A549 (cell line): ENCODE measurements around the gene FXYD4. TPM values are rescaled to one million over a fixed set of nuclear protein-coding genes. Genes with fewer than 3 reads are reported as not detected.
A peak's percentile ranks its signal among the peaks of the same experiment; 100 is the strongest.

Experiments
- ATAC-seq, 2 experiments: fragments of 200-7000 bp in 1 of 2; fragments of >200 bp in 1 of 2; cut with Nextera tagmentation in 1 of 2; cut with Tn5 transposase in 1 of 2; 3 replicates each; pipeline versions ENCODE4 v1.8.0 to v1.9.1; 2018 to 2020; ENCODE audit warnings: mild to moderate bottlenecking in 1 of 2, moderate library complexity in 1 of 2
- CTCF ChIA-PET: fragments of 300-600 bp; sonication (Branson Sonifier 250); formaldehyde crosslinking; extraction: SDS; loops from one replicate; lab custom pipeline; 2021; ENCODE audit warnings: antibody characterized with exemption, inconsistent platforms; lab: Yijun Ruan, JAX
- POLR2A ChIA-PET: fragments of 350-600 bp; formaldehyde crosslinking; extraction: SDS; loops from one replicate; lab custom pipeline; 2021; ENCODE audit warnings: antibody characterized with exemption, inconsistent platforms; lab: Yijun Ruan, JAX
- DNase-seq, 2 experiments: peaks; one replicate each; pipeline versions ENCODE4 v3.0.0 to v3.0.0-alpha.2; 2011 to 2016; ENCODE audit warnings: low read depth in 1 of 2, low spot score in 1 of 2
- FAIRE-seq: peaks from 2 replicates; lab custom pipeline; 2011; peaks lifted over from hg19 to GRCh38; lab: Jason Lieb, UNC
- H3K27ac ChIP-seq, 2 experiments: fragments of >200 bp; sonication (Bioruptor Twin); formaldehyde crosslinking; 3 replicates each; pipeline ENCODE4 v1.5.1; 2016 to 2017
- H3K4me1 ChIP-seq: fragments of >200 bp; sonication (Bioruptor Twin); formaldehyde crosslinking; 3 replicates; pipeline ENCODE4 v1.6.1; 2016
- H3K4me2 ChIP-seq: fragments of >200 bp; sonication (Bioruptor Twin); formaldehyde crosslinking; 3 replicates; pipeline ENCODE4 v1.6.1; 2016
- H3K4me3 ChIP-seq: fragments of >200 bp; sonication (Bioruptor Twin); formaldehyde crosslinking; 3 replicates; pipeline ENCODE4 v1.5.1; 2016
- H3K9me3 ChIP-seq: fragments of >200 bp; sonication (Bioruptor Twin); formaldehyde crosslinking; 3 replicates; pipeline ENCODE4 v1.6.1; 2016
- CEBPB ChIP-seq, 2 experiments: fragments of >200 bp in 1 of 2; sonication (Bioruptor Twin) in 1 of 2; formaldehyde crosslinking in 1 of 2; IDR thresholded peaks; 2 replicates each; pipeline ENCODE4 v1.6.1; 2012 to 2016
- FOSB ChIP-seq: fragments of 250-450 bp; sonication (Bioruptor Pico); IDR thresholded peaks from 2 replicates; pipeline ENCODE4 v1.5.0; 2020; ENCODE audit warnings: mild to moderate bottlenecking, moderate library complexity
- FOXS1 ChIP-seq: fragments of 250-450 bp; sonication (Bioruptor Pico); IDR thresholded peaks from 2 replicates; pipeline ENCODE4 v1.5.0; 2020; ENCODE audit warnings: mild to moderate bottlenecking, moderate library complexity
- HEYL ChIP-seq: fragments of 250-450 bp; sonication (Bioruptor Pico); IDR thresholded peaks from 2 replicates; pipeline ENCODE4 v1.8.0; 2021; ENCODE audit warnings: mild to moderate bottlenecking, moderate library complexity
- HOXA7 ChIP-seq: fragments of 250-450 bp; sonication (Bioruptor Pico); IDR thresholded peaks from 2 replicates; pipeline ENCODE4 v1.5.0; 2020; ENCODE audit warnings: mild to moderate bottlenecking, moderate library complexity
- HOXB5 ChIP-seq: fragments of 250-450 bp; sonication (Bioruptor Pico); IDR thresholded peaks from 2 replicates; pipeline ENCODE4 v1.5.0; 2020; ENCODE audit warnings: mild to moderate bottlenecking, moderate library complexity
- KDM1A ChIP-seq: fragments of 200-600 bp; sonication (generic); IDR thresholded peaks from 2 replicates; pipeline ENCODE4 v1.6.1; 2016; ENCODE audit warnings: low read depth, mild to moderate bottlenecking
- NFE2L2 ChIP-seq: fragments of 150-350 bp; conservative IDR thresholded peaks from 2 replicates; pipeline ENCODE4 v1.6.1; 2014; ENCODE audit warnings: low read length
- PHF8 ChIP-seq: fragments of 200-600 bp; sonication (generic); IDR thresholded peaks from 2 replicates; pipeline ENCODE4 v1.6.1; 2016; ENCODE audit warnings: low read depth, mild to moderate bottlenecking, antibody characterized with exemption, moderate library complexity, borderline replicate concordance
- POLR2A ChIP-seq: IDR thresholded peaks from 2 replicates; pipeline ENCODE4 v1.6.1; 2012; ENCODE audit warnings: mild to moderate bottlenecking, low read length
- POLR2AphosphoS2 ChIP-seq: conservative IDR thresholded peaks from 2 replicates; pipeline ENCODE4 v1.6.1; 2012; ENCODE audit warnings: low read length, improper control_type of control experiment, inconsistent platforms
- RARB ChIP-seq: fragments of 250-450 bp; sonication (Bioruptor Pico); IDR thresholded peaks from 2 replicates; pipeline ENCODE4 v1.8.0; 2021; ENCODE audit warnings: mild to moderate bottlenecking, moderate library complexity
- TFCP2L1 ChIP-seq: fragments of 250-450 bp; sonication (Bioruptor Pico); IDR thresholded peaks from 2 replicates; pipeline ENCODE4 v1.5.0; 2021; ENCODE audit warnings: mild to moderate bottlenecking
- ZC3H11A ChIP-seq: fragments of 450-650 bp; IDR thresholded peaks from 2 replicates; pipeline ENCODE4 v1.6.1; 2014; ENCODE audit warnings: antibody characterized with exemption, mild to moderate bottlenecking
- ZNF302 ChIP-seq: fragments of 250-450 bp; sonication (Bioruptor Pico); IDR thresholded peaks from 2 replicates; pipeline ENCODE4 v1.9.0; 2021; ENCODE audit warnings: inconsistent platforms, mild to moderate bottlenecking, moderate library complexity
- WGBS: methylation state at CpG from one replicate; pipeline ENCODE4 v1.1.6; 2017; ENCODE audit errors: missing lambda C conversion rate; 5-methylcytosine and 5-hydroxymethylcytosine counted together
- polyA plus RNA-seq, 4 experiments: library from polyadenylated mRNA; depleted of rRNA in 3 of 4; stranded (reverse); fragments of >200 nt; fragmentation: RNase III in 1 of 4; extraction: RNeasy Plus Mini Kit Qiagen cat#74134 plus additional on column Dnase treatment in 1 of 4; gene quantifications; 2 replicates in 3 of 4; 3 replicates in 1 of 4; pipeline ENCODE4 v1.2.3, GENCODE V29; 2011 to 2017
- TF ChIP-seq, protein P1 (sequence below): IDR thresholded peaks from 2 replicates; pipeline ENCODE4 v1.6.1; 2012
- TF ChIP-seq, protein P2 (sequence below): fragments of >200 bp; sonication (Bioruptor Twin); formaldehyde crosslinking; IDR thresholded peaks from 3 replicates; pipeline ENCODE4 v1.6.1; 2016

The FXYD4 gene
- polyA plus RNA-seq, 2 of the 4 experiments (the other 2 are of a cell fraction): not detected

DNA sequence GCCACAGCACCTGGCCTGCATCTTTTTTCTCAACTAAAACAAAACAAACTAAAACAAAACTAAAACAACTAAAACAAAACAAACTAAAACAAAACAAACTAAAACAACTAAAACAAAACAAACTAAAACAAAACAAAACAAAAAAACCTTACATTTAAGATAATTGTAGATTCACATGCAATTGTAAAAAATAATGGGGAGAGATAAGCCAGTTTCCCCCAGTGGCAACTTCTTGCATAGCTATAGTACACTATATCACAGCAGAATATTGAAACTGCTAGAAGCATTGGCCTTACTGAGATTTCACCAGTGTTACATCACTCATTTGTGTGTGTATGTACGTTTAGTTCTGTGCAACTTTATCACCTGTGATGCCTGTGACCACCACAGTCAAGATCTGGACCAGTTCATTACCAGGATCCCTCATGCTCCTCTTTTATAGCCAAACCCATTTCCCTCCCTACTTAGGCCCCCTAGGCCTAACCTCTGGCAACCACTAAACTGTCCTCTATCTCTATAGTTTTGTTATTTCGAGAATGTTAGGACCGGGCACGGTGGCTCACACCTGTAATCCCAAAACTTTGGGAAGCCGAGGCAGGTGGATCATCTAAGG is 9.3 kb downstream of the FXYD4 start:
- Histone ChIP-seq H3K4me3 (no peak overlapping the region), H3K27ac (peak overlapping the region; percentile 79 to 80), H3K4me2 (peak overlapping the region; percentile 18; the same call in 2 of the 3 replicates), H3K9me3 (no peaks in the 10 kb centered on the region), H3K4me1 (peaks cover 28% of the 10 kb centered on the region)
- ChIA-PET POLR2A (interaction anchor here (0.8 kb wide), 1 partner anchor 16 kb away, joined by 4 read pairs; no protein-coding TSS in a partner anchor), CTCF (interaction anchor here (0.8 to 3.4 kb wide), 10 partner anchors 8 to 88 kb away, joined by 3 to 10 read pairs (median 4); no protein-coding TSS in a partner anchor)
- FAIRE-seq: no peak
- peak; percentile 60 to 63 for DNase-seq
- no peak for TF ChIP-seq NFE2L2
- no peak for TF ChIP-seq HOXA7
- no peak for TF ChIP-seq KDM1A
- TF ChIP-seq CEBPB (IDR thresholded peaks at IDR 0.05): peak in 1 of 2 experiments; percentile 65; a peak in 2 of 4 replicates
- no peak for TF ChIP-seq HEYL
- WGBS: 80% methylated on average over 5 of the region's 5 CpGs
- ATAC-seq: peak; percentile 58 to 67

DNA sequence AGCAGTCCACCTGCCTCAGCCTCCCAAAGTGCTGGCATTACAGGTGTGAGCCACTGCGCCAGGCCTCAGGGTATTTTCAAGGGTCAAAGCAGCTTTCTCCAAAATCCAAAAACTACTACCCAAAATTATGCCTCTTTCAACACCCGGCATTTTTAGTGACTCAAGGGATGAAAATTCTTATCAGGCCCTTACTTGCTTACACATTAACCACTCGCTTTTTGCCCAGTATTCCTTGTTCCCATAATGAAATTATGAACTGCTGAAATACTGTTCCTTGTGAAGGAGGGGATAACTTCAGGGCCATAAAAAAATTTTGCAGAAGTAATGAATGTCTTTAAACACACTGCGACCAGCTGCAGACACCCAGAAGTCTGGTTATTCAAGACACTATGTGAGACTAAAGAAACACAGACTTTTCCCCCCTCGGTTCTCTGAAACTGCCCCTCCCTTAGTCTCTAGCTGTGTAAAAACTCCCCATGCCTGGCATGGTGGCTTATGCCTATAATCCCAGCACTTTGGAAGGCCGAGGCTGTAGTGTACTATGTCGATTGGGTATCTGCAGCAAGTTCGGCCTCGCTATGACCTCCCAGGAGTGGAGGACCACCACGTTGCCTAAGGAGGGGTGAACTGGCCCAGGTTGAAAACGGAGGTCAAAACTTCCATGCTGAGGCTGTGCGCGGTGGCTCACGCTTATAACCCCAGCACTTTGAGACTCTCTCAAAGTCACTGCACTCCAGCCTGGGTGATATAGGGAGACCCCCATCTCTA is 12.0 kb downstream of the FXYD4 start:
- ChIA-PET CTCF (interaction anchor here (0.6 to 1.6 kb wide), 6 partner anchors 17 to 1572 kb away, joined by 3 to 7 read pairs (median 4); no protein-coding TSS in a partner anchor), POLR2A (interaction anchor here (0.6 kb wide), 1 partner anchor 26 kb away, joined by 3 read pairs; the partner anchor contains the start of gene HNRNPF)
- Histone ChIP-seq H3K27ac (peak overlapping the region; percentile 50 to 71; a peak in 5 of 6 replicates), H3K4me2 (peak overlapping the region; percentile 62), H3K4me3 (no peak overlapping the region), H3K9me3 (no peaks in the 10 kb centered on the region), H3K4me1 (peaks cover 28% of the 10 kb centered on the region)
- ATAC-seq: peak; percentile 35 to 37; a peak in 4 of 6 replicates
- WGBS: 58% methylated on average over 14 of the region's 14 CpGs
- no peak for FAIRE-seq
- no peak for DNase-seq
- no peak for TF ChIP-seq ZC3H11A
- TF ChIP-seq, protein P1, sequence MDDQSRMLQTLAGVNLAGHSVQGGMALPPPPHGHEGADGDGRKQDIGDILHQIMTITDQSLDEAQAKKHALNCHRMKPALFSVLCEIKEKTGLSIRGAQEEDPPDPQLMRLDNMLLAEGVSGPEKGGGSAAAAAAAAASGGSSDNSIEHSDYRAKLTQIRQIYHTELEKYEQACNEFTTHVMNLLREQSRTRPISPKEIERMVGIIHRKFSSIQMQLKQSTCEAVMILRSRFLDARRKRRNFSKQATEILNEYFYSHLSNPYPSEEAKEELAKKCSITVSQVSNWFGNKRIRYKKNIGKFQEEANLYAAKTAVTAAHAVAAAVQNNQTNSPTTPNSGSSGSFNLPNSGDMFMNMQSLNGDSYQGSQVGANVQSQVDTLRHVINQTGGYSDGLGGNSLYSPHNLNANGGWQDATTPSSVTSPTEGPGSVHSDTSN: 0 out of 2 replicates have a peak, but pooled peaks have one; percentile 33

DNA sequence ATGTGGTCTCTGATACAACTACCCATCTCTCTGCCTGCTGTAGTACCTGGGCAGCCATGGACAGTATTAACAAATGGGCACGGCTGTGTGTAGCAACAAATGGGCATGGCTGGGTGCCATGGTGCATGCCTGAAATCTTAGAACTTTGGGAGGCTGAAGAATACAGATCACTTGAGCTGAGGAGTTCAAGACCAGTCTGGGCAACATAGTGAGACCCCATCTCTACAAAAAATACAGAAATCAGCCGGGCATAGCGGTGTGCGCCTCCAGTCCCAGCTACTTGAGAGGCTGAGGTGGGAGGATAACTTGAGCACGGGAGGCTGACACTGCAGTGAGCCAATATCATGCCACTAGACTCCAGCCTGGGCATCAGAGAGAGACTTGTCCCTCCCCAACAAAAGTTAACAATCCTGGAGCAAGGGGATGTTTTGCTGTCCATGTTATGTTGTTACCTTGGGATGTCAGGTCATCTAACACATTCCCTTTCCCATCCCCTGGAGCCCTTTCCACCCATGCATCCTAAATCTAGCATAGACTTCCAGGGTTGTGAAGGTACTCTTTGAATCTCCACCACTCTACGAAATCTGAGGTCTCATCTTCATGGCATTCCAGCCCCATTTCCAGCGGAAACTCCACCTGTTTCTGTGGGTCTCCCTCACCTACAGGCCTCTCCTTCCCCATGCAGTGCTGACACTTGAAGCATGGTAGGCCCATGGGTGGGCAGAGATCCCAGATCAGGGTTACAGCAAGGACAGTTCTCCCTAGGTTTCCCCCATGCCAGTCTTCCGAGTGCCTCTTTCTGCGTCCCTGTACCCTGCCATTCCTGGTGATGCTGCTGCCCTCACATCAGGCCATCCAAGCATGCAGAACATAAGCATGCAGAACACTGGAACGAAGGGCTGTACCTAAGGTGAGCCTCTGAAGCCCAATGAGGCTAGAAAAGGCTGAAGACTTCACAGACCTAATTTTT is 13.1 kb downstream of the FXYD4 start:
- peak; percentile 12 to 39; a peak in 3 of 6 replicates for ATAC-seq
- WGBS: 79% methylated on average over 9 of the region's 10 CpGs
- TF ChIP-seq HEYL: no peak
- no peak for TF ChIP-seq FOXS1 (CRISPR knock-in tag)
- TF ChIP-seq HOXB5: no peak
- peak; percentile 88 for TF ChIP-seq FOSB
- TF ChIP-seq TFCP2L1 (CRISPR knock-in tag): 0 out of 2 replicates have a peak, but pooled peaks have one; percentile 24
- peak; percentile 36 for TF ChIP-seq RARB
- TF ChIP-seq PHF8: no peak
- 0 out of 2 replicates have a peak, but pooled peaks have one; percentile 72 for TF ChIP-seq POLR2AphosphoS2
- TF ChIP-seq, protein P1: no peak
- TF ChIP-seq ZNF302 (CRISPR knock-in tag): no peak
- TF ChIP-seq, protein P2, sequence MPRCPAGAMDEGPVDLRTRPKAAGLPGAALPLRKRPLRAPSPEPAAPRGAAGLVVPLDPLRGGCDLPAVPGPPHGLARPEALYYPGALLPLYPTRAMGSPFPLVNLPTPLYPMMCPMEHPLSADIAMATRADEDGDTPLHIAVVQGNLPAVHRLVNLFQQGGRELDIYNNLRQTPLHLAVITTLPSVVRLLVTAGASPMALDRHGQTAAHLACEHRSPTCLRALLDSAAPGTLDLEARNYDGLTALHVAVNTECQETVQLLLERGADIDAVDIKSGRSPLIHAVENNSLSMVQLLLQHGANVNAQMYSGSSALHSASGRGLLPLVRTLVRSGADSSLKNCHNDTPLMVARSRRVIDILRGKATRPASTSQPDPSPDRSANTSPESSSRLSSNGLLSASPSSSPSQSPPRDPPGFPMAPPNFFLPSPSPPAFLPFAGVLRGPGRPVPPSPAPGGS: 0 out of 3 replicates have a peak, but pooled peaks have one; percentile 51
- TF ChIP-seq POLR2A: no peak
- ChIA-PET CTCF (interaction anchor here (1.2 kb wide), 1 partner anchor 19 kb away, joined by 4 read pairs; no protein-coding TSS in a partner anchor), POLR2A (interaction anchor here (0.6 to 0.8 kb wide), 2 partner anchors 9 to 12 kb away, joined by 4 to 5 read pairs; no protein-coding TSS in a partner anchor)
- no peak for FAIRE-seq
- no peak overlapping the region for H3K4me3 ChIP-seq
- H3K27ac ChIP-seq: peak overlapping the region; percentile 50 to 71; a peak in 4 of 6 replicates
- peak in 1 of 2 experiments; percentile 21 for DNase-seq
- no peaks in the 10 kb centered on the region for H3K9me3 ChIP-seq
- H3K4me1 ChIP-seq: peaks cover 28% of the 10 kb centered on the region
- H3K4me2 ChIP-seq: peak overlapping the region; percentile 62; the same call in 1 of the 3 replicates
